ENCODE measurements around the gene BRCA2.

DNA sequence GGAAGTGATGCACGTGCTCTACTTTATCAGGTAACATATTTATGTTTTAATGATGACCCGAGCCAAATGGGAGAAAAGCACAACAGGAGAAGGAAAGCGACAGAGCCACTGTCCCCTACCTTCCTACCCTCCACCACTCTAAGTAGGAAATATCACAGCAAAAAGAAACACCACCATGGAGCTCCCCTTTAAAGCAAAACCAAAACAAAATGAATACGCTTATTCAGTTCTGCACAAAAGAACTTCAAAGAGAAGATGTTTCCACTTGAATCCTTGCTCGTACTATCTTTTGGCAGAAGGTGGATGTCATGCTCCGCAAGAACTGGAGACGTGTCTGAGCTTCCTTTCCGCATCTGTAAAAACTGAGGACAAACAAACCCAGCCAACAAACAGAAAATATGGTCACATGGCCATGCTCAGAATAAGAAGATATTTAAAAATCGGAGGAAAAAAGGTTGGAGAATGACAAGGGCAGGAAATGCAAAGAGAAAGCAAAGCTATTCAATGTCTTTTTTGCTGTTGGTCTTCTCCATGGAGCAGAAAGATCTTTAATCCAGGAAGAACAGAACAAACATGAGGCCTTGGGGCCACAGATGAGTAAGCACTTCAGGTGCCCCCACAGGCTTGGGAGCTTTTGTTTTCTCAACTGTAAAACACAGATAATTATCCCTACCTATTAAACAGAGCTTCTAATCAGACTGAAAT lies 93.1 kb downstream of the BRCA2 start:
- TF ChIP-seq CTCF (IDR thresholded peaks at IDR 0.05) (no peak), POLR2A (IDR thresholded peaks at IDR 0.05) (no peak), POLR2AphosphoS5 (IDR thresholded peaks at IDR 0.05; ENCODE audit: insufficient read depth in 1 of 2, low read depth in 1 of 2) (no peak)

All from vagina (tissue), 2 donors.